ENCODE measurements around the gene MEX3D. TPM values are rescaled to one million over a fixed set of nuclear protein-coding genes. Genes with fewer than 3 reads are reported as not detected.

Gene MEX3D
- total RNA-seq, 1 experiment from 2014 or later = 70.4 TPM

DNA sequence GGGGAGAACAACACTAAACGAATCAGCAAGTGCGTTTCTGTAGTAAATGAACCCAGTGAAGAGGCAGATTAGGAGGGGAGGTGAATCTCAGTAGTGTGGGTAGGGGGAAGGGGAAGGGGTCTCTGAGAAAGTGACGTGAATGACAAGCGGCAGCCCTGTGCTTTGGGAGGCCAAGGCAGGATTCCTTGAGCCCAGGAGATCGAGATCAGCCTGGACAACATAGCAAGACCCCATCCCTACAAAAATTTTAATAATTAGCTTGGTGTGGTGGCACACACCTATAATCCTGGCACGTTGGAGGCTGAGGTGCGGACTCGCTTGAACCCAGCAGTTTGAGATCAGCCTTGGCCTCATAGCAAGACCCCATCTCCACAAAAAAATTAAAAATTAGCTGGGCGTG, 36.1 kb downstream of the MEX3D start:
- no peak overlapping the region for H2AFZ ChIP-seq (ENCODE audit: low read length)
- H3K14ac ChIP-seq (ENCODE audit: insufficient read depth, low read length) = no peak overlapping the region
- H3K4me1 ChIP-seq (ENCODE audit: insufficient read depth, low read length) = no peaks in the 10 kb centered on the region
- Mint-ChIP-seq H3K4me1 (no peaks in the 10 kb centered on the region), H3K27ac (no peak overlapping the region), H3K4me3 (no peak overlapping the region), H3K27me3 (ENCODE audit: low read depth) (peaks cover 30% of the 10 kb centered on the region), H3K9me3 (no peaks in the 10 kb centered on the region), H3K36me3 (ENCODE audit: insufficient read depth in 1 of 3, low read depth in 3 of 3) (no peaks in the 10 kb centered on the region)
- H4K5ac ChIP-seq (ENCODE audit: insufficient read length, low read depth, low read length) = no peak overlapping the region
- H3K4me2 ChIP-seq (ENCODE audit: insufficient read depth, insufficient read length, low read length) = no peak overlapping the region
- TF ChIP-seq, protein P1, sequence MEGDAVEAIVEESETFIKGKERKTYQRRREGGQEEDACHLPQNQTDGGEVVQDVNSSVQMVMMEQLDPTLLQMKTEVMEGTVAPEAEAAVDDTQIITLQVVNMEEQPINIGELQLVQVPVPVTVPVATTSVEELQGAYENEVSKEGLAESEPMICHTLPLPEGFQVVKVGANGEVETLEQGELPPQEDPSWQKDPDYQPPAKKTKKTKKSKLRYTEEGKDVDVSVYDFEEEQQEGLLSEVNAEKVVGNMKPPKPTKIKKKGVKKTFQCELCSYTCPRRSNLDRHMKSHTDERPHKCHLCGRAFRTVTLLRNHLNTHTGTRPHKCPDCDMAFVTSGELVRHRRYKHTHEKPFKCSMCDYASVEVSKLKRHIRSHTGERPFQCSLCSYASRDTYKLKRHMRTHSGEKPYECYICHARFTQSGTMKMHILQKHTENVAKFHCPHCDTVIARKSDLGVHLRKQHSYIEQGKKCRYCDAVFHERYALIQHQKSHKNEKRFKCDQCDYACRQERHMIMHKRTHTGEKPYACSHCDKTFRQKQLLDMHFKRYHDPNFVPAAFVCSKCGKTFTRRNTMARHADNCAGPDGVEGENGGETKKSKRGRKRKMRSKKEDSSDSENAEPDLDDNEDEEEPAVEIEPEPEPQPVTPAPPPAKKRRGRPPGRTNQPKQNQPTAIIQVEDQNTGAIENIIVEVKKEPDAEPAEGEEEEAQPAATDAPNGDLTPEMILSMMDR (conservative IDR thresholded peaks at IDR 0.05) = no peak
- H2BK5ac ChIP-seq (ENCODE audit: insufficient read length, low read length) = no peak overlapping the region
- no peaks in the 10 kb centered on the region for H3K79me2 ChIP-seq (ENCODE audit: insufficient read depth, low read length)
- H3K79me1 ChIP-seq (ENCODE audit: insufficient read depth, low read depth, low read length, poor library complexity, severe bottlenecking) = no peaks in the 10 kb centered on the region
- DNase-seq = no peak
- H2BK20ac ChIP-seq (ENCODE audit: low read depth, low read length, poor library complexity, severe bottlenecking) = no peak overlapping the region
- no peak overlapping the region for H2BK12ac ChIP-seq (ENCODE audit: insufficient read length, low read depth, low read length)
- H2BK15ac ChIP-seq (ENCODE audit: low read depth, low read length) = no peak overlapping the region
- no CpG with 5 or more reads among the region's 9 CpGs for WGBS (ENCODE audit: extremely low coverage, insufficient read length, low lambda C conversion rate)
- H4K8ac ChIP-seq (replicated peaks; ENCODE audit: insufficient read length, low read depth, low read length) = no peak overlapping the region
- H3K9me3 ChIP-seq (ENCODE audit: control insufficient read depth, low read depth, low read length) = no peaks in the 10 kb centered on the region
- no peak overlapping the region for H3T11ph ChIP-seq (ENCODE audit: low read length)
- H2AK5ac ChIP-seq (ENCODE audit: insufficient read length, low read length) = no peak overlapping the region
- H3K27ac ChIP-seq (ENCODE audit: insufficient read length, low read depth, low read length) = no peak overlapping the region
- H4K20me1 ChIP-seq (ENCODE audit: control insufficient read depth, insufficient read depth, insufficient read length) = no peaks in the 10 kb centered on the region
- H3K9ac ChIP-seq (ENCODE audit: extremely low read depth, insufficient read length, low read length) = no peak overlapping the region
- no peak overlapping the region for H3K56ac ChIP-seq (ENCODE audit: insufficient read length, low read depth, low read length)
- H3K27me3 ChIP-seq (ENCODE audit: insufficient read depth, low read length) = no peaks in the 10 kb centered on the region
- no peak overlapping the region for H3K23ac ChIP-seq (ENCODE audit: insufficient read length, low read depth, low read length)
- no peak overlapping the region for H3K18ac ChIP-seq (ENCODE audit: insufficient read length, low read depth, low read length)
- no peak overlapping the region for H4K91ac ChIP-seq (ENCODE audit: insufficient read length, low read depth, low read length)
- no peak overlapping the region for H2BK120ac ChIP-seq (ENCODE audit: low read depth, low read length, poor library complexity, severe bottlenecking)
- H3K23me2 ChIP-seq (ENCODE audit: insufficient read length, low read depth, low read length, poor library complexity, severe bottlenecking) = no peaks in the 10 kb centered on the region
- H3K4ac ChIP-seq (ENCODE audit: low read depth, low read length) = no peak overlapping the region
